Mesenchymal stem cell (in vitro differentiated cells and primary cell): ENCODE results near the gene RBKS.

Source experiments
- DNase-seq: peaks from one replicate; pipeline ENCODE4 v3.0.0-alpha.2; 2013
- H2AFZ ChIP-seq: one replicate; pipeline ENCODE4 v1.6.1; 2013; ENCODE audit warnings: low read depth, mild to moderate bottlenecking, control low read depth, inconsistent platforms, low read length, moderate library complexity
- H2AK5ac ChIP-seq: 2 replicates; pipeline ENCODE4 v1.6.1; 2013; ENCODE audit warnings: low read length, moderate library complexity, mild to moderate bottlenecking, inconsistent platforms; ENCODE audit not compliant: severe bottlenecking
- H2BK120ac ChIP-seq: one replicate; pipeline ENCODE4 v1.6.1; 2013; ENCODE audit warnings: low read depth, mild to moderate bottlenecking, inconsistent platforms, low read length, moderate library complexity
- H2BK12ac ChIP-seq, 2 experiments: one replicate each; pipeline ENCODE4 v1.6.1; 2013; ENCODE audit warnings: inconsistent platforms in 2 of 2, low read length in 2 of 2, mild to moderate bottlenecking in 2 of 2, moderate library complexity in 2 of 2, control low read depth in 1 of 2
- H2BK15ac ChIP-seq: one replicate; pipeline ENCODE4 v1.6.1; 2013; ENCODE audit warnings: mild to moderate bottlenecking, low read depth, inconsistent platforms; ENCODE audit not compliant: poor library complexity, severe bottlenecking
- H2BK5ac ChIP-seq: 2 replicates; pipeline ENCODE4 v1.6.1; 2013; ENCODE audit warnings: low read depth, mild to moderate bottlenecking, low read length, control low read depth, inconsistent platforms; ENCODE audit not compliant: poor library complexity, severe bottlenecking
- H3K14ac ChIP-seq, 2 experiments: one replicate each; pipeline ENCODE4 v1.6.1; 2013; ENCODE audit warnings: inconsistent platforms in 2 of 2, low read length in 2 of 2, control low read depth in 1 of 2, mild to moderate bottlenecking in 1 of 2, moderate library complexity in 1 of 2
- H3K18ac ChIP-seq, 2 experiments: one replicate each; pipeline ENCODE4 v1.6.1; 2013; ENCODE audit warnings: inconsistent platforms in 2 of 2, low read length in 2 of 2, control low read depth in 1 of 2, low read depth in 1 of 2, mild to moderate bottlenecking in 1 of 2
- H3K23ac ChIP-seq, 2 experiments: one replicate each; pipeline ENCODE4 v1.6.1; 2013; ENCODE audit warnings: inconsistent platforms in 2 of 2, low read length in 2 of 2, mild to moderate bottlenecking in 2 of 2, moderate library complexity in 2 of 2, control low read depth in 1 of 2
- H3K27ac ChIP-seq: 2 replicates; pipeline ENCODE4 v1.5.1; 2013; ENCODE audit warnings: mild to moderate bottlenecking, moderate library complexity, low read length, control low read depth, inconsistent platforms; ENCODE audit not compliant: poor library complexity, severe bottlenecking
- H3K27me3 ChIP-seq, 2 experiments: 2 replicates each; pipeline versions ENCODE4 v1.6.1 to v1.7.0; 2013; ENCODE audit warnings: low read length in 2 of 2, mild to moderate bottlenecking in 2 of 2, moderate library complexity in 2 of 2, control low read depth in 1 of 2, inconsistent platforms in 1 of 2; ENCODE audit not compliant: control insufficient read depth in 1 of 2, insufficient read depth in 1 of 2
- H3K36me3 ChIP-seq, 2 experiments: 2 replicates each; pipeline versions ENCODE4 v1.6.1 to v1.7.0; 2013; ENCODE audit warnings: low read length in 2 of 2, control low read depth in 1 of 2, inconsistent platforms in 1 of 2, low read depth in 1 of 2, mild to moderate bottlenecking in 1 of 2; ENCODE audit not compliant: insufficient read depth in 2 of 2, control insufficient read depth in 1 of 2
- H3K4ac ChIP-seq, 2 experiments: one replicate each; pipeline ENCODE4 v1.6.1; 2013; ENCODE audit warnings: inconsistent platforms in 2 of 2, low read length in 2 of 2, mild to moderate bottlenecking in 2 of 2, moderate library complexity in 2 of 2, control low read depth in 1 of 2, low read depth in 1 of 2
- H3K4me1 ChIP-seq: 2 replicates; pipeline ENCODE4 v1.6.1; 2013; ENCODE audit warnings: low read depth, low read length, control low read depth; ENCODE audit not compliant: control insufficient read depth, insufficient read depth
- H3K4me2 ChIP-seq: 2 replicates; pipeline ENCODE4 v1.6.1; 2013; ENCODE audit warnings: low read length, mild to moderate bottlenecking, inconsistent platforms; ENCODE audit not compliant: poor library complexity, severe bottlenecking
- H3K4me3 ChIP-seq, 2 experiments: 2 replicates each; pipeline versions ENCODE4 v1.5.1 to v1.7.0; 2013; ENCODE audit warnings: low read length in 2 of 2, mild to moderate bottlenecking in 2 of 2, control low read depth in 1 of 2, low read depth in 1 of 2; ENCODE audit not compliant: insufficient read depth in 1 of 2
- H3K79me1 ChIP-seq: replicated peaks from 2 replicates; pipeline ENCODE4 v1.6.1; 2013; ENCODE audit warnings: mild to moderate bottlenecking, control low read depth, low read length, inconsistent platforms; ENCODE audit not compliant: poor library complexity, severe bottlenecking
- H3K9ac ChIP-seq: 2 replicates; pipeline ENCODE4 v1.7.0; 2013; ENCODE audit warnings: mild to moderate bottlenecking, low read length, moderate library complexity
- H3K9me3 ChIP-seq: 2 replicates; pipeline ENCODE4 v1.7.0; 2013; ENCODE audit warnings: mild to moderate bottlenecking, low read length; ENCODE audit not compliant: control insufficient read depth
- H4K8ac ChIP-seq: one replicate; pipeline ENCODE4 v1.6.1; 2013; ENCODE audit warnings: inconsistent platforms, mild to moderate bottlenecking, low read length, moderate library complexity
- H4K91ac ChIP-seq: one replicate; pipeline ENCODE4 v1.6.1; 2013; ENCODE audit warnings: mild to moderate bottlenecking, low read length, inconsistent platforms
- WGBS: methylation state at CpG from one replicate; pipeline ENCODE4 v1.1.7; 2013; ENCODE audit warnings: mixed read lengths; 5-methylcytosine and 5-hydroxymethylcytosine counted together

The RBKS gene

GRCh38 chr2:27855476-27855875 lies 34.7 kb downstream of the RBKS start:
- Histone ChIP-seq H3K14ac (no peak overlapping the region), H3K18ac (no peak overlapping the region), H3K36me3 (no peaks in the 10 kb centered on the region), H2BK120ac (no peak overlapping the region), H3K23ac (no peak overlapping the region), H2BK15ac (no peak overlapping the region), H3K9me3 (peaks cover 6% of the 10 kb centered on the region), H2AFZ (no peak overlapping the region), H3K79me1 (peaks cover 1% of the 10 kb centered on the region), H3K4ac (no peak overlapping the region), H4K91ac (no peak overlapping the region), H2AK5ac (no peak overlapping the region), H3K9ac (peak overlapping the region; percentile 44), H2BK5ac (no peak overlapping the region), H3K27me3 (no peaks in the 10 kb centered on the region), H2BK12ac (no peak overlapping the region), H3K4me2 (no peak overlapping the region), H3K4me3 (no peak overlapping the region), H4K8ac (no peak overlapping the region), H3K27ac (peak overlapping the region; percentile 3), H3K4me1 (no peaks in the 10 kb centered on the region)
- peak; percentile 70 for DNase-seq

GRCh38 chr2:27854229-27854862 lies 35.8 kb downstream of the RBKS start:
- Histone ChIP-seq H3K23ac (no peak overlapping the region), H3K79me1 (peaks cover 1% of the 10 kb centered on the region), H3K4me1 (no peaks in the 10 kb centered on the region), H4K8ac (no peak overlapping the region), H3K9me3 (peaks cover 6% of the 10 kb centered on the region), H3K18ac (no peak overlapping the region), H2BK5ac (no peak overlapping the region), H2BK120ac (no peak overlapping the region), H4K91ac (no peak overlapping the region), H3K4me2 (no peak overlapping the region), H3K27me3 (no peaks in the 10 kb centered on the region), H2BK15ac (no peak overlapping the region), H3K4me3 (no peak overlapping the region), H2AK5ac (no peak overlapping the region), H3K14ac (no peak overlapping the region), H3K4ac (no peak overlapping the region), H3K9ac (no peak overlapping the region), H3K27ac (no peak overlapping the region), H2BK12ac (no peak overlapping the region), H3K36me3 (no peaks in the 10 kb centered on the region), H2AFZ (no peak overlapping the region)
- WGBS, result 87% methylated on average over 3 of the region's 3 CpGs
- DNase-seq, result no peak

GRCh38 chr2:27852691-27853090 lies 37.5 kb downstream of the RBKS start:
- no peaks in the 10 kb centered on the region for H3K36me3 ChIP-seq
- H2BK5ac ChIP-seq, result no peak overlapping the region
- H3K27me3 ChIP-seq, result no peaks in the 10 kb centered on the region
- H2BK12ac ChIP-seq, result no peak overlapping the region
- no peak overlapping the region for H3K27ac ChIP-seq
- no peak overlapping the region for H3K4ac ChIP-seq
- H3K18ac ChIP-seq, result no peak overlapping the region
- H4K8ac ChIP-seq, result no peak overlapping the region
- no peak for DNase-seq
- H2AFZ ChIP-seq, result no peak overlapping the region
- no peak overlapping the region for H3K9ac ChIP-seq
- no peaks in the 10 kb centered on the region for H3K79me1 ChIP-seq
- H2AK5ac ChIP-seq, result no peak overlapping the region
- no peak overlapping the region for H3K4me3 ChIP-seq
- H4K91ac ChIP-seq, result no peak overlapping the region
- no peak overlapping the region for H2BK120ac ChIP-seq
- H3K9me3 ChIP-seq, result peaks cover 2% of the 10 kb centered on the region
- WGBS, result no CpG with 5 or more reads among the region's 1 CpG
- no peaks in the 10 kb centered on the region for H3K4me1 ChIP-seq
- no peak overlapping the region for H3K4me2 ChIP-seq
- no peak overlapping the region for H3K14ac ChIP-seq
- no peak overlapping the region for H3K23ac ChIP-seq
- H2BK15ac ChIP-seq, result no peak overlapping the region

- H2BK12ac ChIP-seq, result no peak overlapping the region
- no peak overlapping the region for H4K8ac ChIP-seq
- no peak overlapping the region for H3K27ac ChIP-seq
- H3K4me3 ChIP-seq, result no peak overlapping the region
- no peak overlapping the region for H4K91ac ChIP-seq
- H2BK120ac ChIP-seq, result no peak overlapping the region
- no peaks in the 10 kb centered on the region for H3K9me3 ChIP-seq
- H3K79me1 ChIP-seq, result no peaks in the 10 kb centered on the region
- H2AFZ ChIP-seq, result no peak overlapping the region
- no peak overlapping the region for H3K23ac ChIP-seq
- no peak overlapping the region for H3K4ac ChIP-seq
- H3K4me1 ChIP-seq, result no peaks in the 10 kb centered on the region
- H2AK5ac ChIP-seq, result no peak overlapping the region
- no peaks in the 10 kb centered on the region for H3K36me3 ChIP-seq
- no peak overlapping the region for H2BK5ac ChIP-seq
- WGBS, result 100% methylated on average over 3 of the region's 3 CpGs
- no peak for DNase-seq
- no peak overlapping the region for H2BK15ac ChIP-seq
- H3K18ac ChIP-seq, result no peak overlapping the region
- H3K9ac ChIP-seq, result no peak overlapping the region
- H3K4me2 ChIP-seq, result no peak overlapping the region
- no peak overlapping the region for H3K14ac ChIP-seq
- no peaks in the 10 kb centered on the region for H3K27me3 ChIP-seq
Measured at GRCh38 chr2:27849558-27850205, 40.5 kb downstream of the RBKS start.
